Activated CD8-positive, alpha-beta memory T cell treated with anti-CD3 and anti-CD28 coated beads, Interleukin-2, amount 10 ng/mL, durations not matched to agents 7 days and 5 days (primary cell): ENCODE data around the gene DIDO1. TPM values are rescaled to one million over a fixed set of nuclear protein-coding genes. Genes with fewer than 3 reads are reported as not detected.
"Not testable (repeated sequence)": the region's sequence is repeated elsewhere in the genome, so short reads cannot be mapped to it uniquely, and the experiment has no call there.

Source experiments
- ATAC-seq: fragments of 150-1000 bp; cut with Tn5 transposase; one replicate; pipeline ENCODE4 v1.10.0; 2021; ENCODE audit warnings: moderate library complexity
- CTCF ChIA-PET: fragments of 350-600 bp; sonication (Branson Sonifier 250); formaldehyde crosslinking; loops from one replicate; lab custom pipeline; 2021; ENCODE audit warnings: antibody characterized with exemption; lab: Charles Lee
- DNase-seq: peaks from one replicate; pipeline ENCODE4 v3.0.0-alpha.2; 2020
- H3K27ac Mint-ChIP-seq: one replicate; pipeline ENCODE4 v1.8.0; 2021; ENCODE audit warnings: mild to moderate bottlenecking, mixed read lengths
- H3K27me3 Mint-ChIP-seq: one replicate; pipeline ENCODE4 v1.8.0; 2021; ENCODE audit warnings: mixed read lengths
- H3K36me3 Mint-ChIP-seq: one replicate; pipeline ENCODE4 v1.8.0; 2021; ENCODE audit warnings: mild to moderate bottlenecking, mixed read lengths
- H3K4me1 Mint-ChIP-seq: one replicate; pipeline ENCODE4 v1.8.0; 2021; ENCODE audit warnings: mixed read lengths
- H3K4me3 Mint-ChIP-seq: one replicate; pipeline ENCODE4 v1.8.0; 2021; ENCODE audit warnings: mild to moderate bottlenecking, moderate library complexity, mixed read lengths
- H3K9me3 Mint-ChIP-seq: one replicate; pipeline ENCODE4 v1.8.0; 2022; ENCODE audit warnings: low read depth, mixed read lengths
- total RNA-seq, 2 experiments: library from RNA; stranded (reverse); gene quantifications; one replicate each; pipeline ENCODE4 v1.2.3, GENCODE V29; 2021

DIDO1 gene
- total RNA-seq, 2 experiments from 2014 or later = 64.6 to 87.0 TPM

DNA sequence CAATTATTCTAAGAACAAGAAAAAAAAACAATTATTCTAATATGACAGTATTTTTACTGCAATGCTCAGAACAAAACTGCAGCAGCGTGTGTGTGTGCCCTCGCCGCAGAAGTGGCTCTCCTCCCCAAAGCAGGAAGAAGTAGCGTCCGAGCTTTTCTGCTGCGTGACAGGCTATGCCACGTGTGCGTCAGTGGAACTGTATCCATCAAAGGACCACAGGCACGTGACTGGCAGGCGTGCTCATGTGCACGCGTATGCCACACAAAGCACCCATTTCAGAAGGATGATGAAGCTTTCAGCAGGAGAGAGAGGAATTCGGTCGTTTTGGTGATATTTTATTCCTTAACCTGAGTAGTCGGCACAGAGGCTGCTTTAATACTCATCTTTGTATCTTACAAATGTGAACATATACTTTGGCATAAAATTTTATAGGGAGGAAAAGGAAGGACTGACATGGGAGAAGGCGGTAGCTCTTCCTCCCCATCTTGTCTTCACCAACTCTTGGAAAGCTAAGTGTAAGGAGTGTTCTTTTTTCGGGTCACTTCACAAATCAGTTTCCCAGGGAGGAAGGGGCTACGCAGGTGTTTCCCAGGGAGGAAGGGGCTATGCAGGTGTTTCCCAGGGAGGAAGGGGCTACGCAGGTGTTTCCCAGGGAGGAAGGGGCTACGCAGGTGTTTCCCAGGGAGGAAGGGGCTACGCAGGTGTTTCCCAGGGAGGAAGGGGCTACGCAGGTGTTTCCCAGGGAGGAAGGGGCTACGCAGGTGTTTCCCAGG lies 68.1 kb downstream of the DIDO1 start:
- Mint-ChIP-seq H3K4me1 (peaks cover 20% of the 10 kb centered on the region), H3K36me3 (peaks cover 13% of the 10 kb centered on the region), H3K4me3 (no peak overlapping the region), H3K27ac (no peak overlapping the region), H3K9me3 (no peaks in the 10 kb centered on the region), H3K27me3 (peaks cover 16% of the 10 kb centered on the region)
- ATAC-seq (no peak), DNase-seq (no peak)
- CTCF ChIA-PET = no interaction called here

DNA sequence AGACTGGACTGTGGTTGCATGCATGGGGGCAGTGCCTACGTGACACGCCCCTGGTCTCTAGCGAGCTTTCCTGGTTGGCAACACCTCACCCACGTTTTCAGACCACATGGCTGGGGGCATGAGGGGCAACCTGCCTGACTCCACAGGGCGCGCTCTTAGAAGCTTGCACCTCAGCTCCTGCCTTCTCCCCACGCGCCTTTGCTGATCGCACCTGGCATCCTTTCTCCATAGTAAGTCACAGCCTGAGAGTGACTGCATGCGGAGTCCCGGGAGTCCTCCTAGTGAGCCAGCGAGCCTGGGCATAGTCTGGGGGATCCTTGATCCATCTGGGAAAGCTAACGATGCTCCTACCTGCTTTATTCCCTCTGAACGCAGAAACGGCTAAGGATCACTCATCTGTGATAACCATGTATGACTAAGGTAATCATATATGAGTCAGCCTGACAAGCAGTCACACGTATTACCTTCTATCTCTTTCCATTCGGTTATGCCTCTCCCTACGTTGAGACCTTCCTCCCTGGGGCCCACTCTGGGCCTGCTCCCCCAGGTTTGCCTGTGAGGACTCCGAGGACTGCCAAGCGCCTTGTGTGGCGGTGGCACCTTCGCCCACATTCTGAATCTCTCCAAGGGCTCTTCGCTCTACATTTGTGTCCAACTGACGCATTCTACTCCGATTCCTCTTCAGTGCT lies 69.2 kb downstream of the DIDO1 start:
- ATAC-seq = no peak
- Mint-ChIP-seq H3K4me3 (no peak overlapping the region), H3K27ac (no peak overlapping the region), H3K27me3 (peaks cover 9% of the 10 kb centered on the region), H3K36me3 (peaks cover 13% of the 10 kb centered on the region), H3K9me3 (no peaks in the 10 kb centered on the region), H3K4me1 (peaks cover 15% of the 10 kb centered on the region)
- CTCF ChIA-PET = no interaction called here
- no peak for DNase-seq

DNA sequence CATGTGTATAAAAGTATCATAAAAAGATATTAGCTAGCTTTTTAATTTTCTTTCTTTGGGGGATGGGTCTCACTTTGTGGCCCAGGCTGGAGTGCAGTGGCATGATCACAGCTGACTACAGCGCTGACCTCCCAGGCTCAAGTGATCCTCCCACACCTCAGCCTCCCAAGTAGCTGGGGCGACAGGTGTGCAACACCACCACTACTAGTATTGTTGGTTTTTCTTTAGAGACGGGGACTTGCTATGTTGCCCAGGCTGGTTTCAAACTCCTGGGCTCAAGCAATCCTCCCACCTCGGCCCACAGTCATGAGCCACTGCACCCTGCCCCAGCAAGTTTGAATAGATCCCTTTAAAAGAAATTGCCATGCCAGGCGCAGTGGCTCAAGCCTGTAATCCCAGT lies 71.2 kb downstream of the DIDO1 start:
- no peak for ATAC-seq
- no peak overlapping the region for H3K27ac Mint-ChIP-seq
- H3K4me1 Mint-ChIP-seq = peaks cover 8% of the 10 kb centered on the region
- peaks cover 2% of the 10 kb centered on the region for H3K27me3 Mint-ChIP-seq
- H3K36me3 Mint-ChIP-seq = peaks cover 10% of the 10 kb centered on the region
- no peak overlapping the region for H3K4me3 Mint-ChIP-seq
- no peak for DNase-seq
- no peaks in the 10 kb centered on the region for H3K9me3 Mint-ChIP-seq
- CTCF ChIA-PET = interaction anchor here (1.5 kb wide), 1 partner anchor 12 kb away, joined by 3 read pairs; no protein-coding TSS in a partner anchor

DNA sequence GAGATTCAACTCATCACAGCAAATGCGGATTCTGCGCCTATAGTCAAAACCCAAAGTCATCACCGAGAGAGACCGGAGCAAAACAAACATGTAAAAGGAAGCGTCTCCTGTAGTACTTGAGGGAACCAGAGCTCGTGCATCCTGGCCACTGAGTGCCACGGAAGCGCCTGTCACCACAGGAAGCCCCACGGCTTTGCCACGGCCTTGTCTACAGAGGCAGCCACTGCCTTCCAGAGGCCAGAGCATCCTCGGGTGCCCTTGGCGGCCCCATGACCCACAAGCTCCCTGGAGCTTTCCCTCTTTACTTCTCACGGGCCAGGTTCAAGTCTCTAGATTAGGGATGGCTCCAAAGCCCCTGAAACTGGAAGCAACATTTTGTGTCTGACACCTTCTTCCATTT lies 72.2 kb downstream of the DIDO1 start:
- H3K27ac Mint-ChIP-seq = no peak overlapping the region
- CTCF ChIA-PET = interaction anchor here (0.5 kb wide), 1 partner anchor 186 kb away, joined by 3 read pairs; no protein-coding TSS in a partner anchor
- ATAC-seq = no peak

DNA sequence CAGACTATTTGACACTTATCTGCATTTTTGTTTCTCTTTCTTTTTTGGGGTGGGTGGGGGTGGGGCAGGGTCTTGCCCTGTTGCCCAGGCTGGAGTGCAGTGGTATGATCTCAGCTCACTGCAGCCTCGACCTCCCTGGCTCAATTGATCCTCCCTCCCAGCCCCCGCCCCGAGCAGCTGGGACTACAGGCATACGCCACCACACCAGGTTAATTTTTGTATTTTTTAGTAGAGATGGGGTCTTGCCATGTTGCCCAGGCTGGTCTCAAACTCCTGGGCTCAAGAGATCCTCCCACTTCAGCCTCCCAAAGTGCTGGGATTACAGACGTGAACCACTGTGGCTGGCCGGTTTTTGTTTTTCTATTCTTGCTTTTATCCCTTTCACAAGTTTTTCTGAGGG lies 73.0 kb downstream of the DIDO1 start:
- H3K27ac Mint-ChIP-seq, H3K9me3 Mint-ChIP-seq, H3K27me3 Mint-ChIP-seq, H3K4me3 Mint-ChIP-seq, ATAC-seq, H3K36me3 Mint-ChIP-seq, H3K4me1 Mint-ChIP-seq, DNase-seq, CTCF ChIA-PET: not testable (repeated sequence)

More for the DNA sequence above, 72.2 kb downstream of the DIDO1 start:
- Mint-ChIP-seq H3K9me3 (no peaks in the 10 kb centered on the region), H3K27me3 (no peaks in the 10 kb centered on the region), H3K4me3 (no peak overlapping the region), H3K4me1 (peaks cover under 1% of the 10 kb centered on the region), H3K36me3 (peaks cover 6% of the 10 kb centered on the region)
- DNase-seq = no peak

DNA sequence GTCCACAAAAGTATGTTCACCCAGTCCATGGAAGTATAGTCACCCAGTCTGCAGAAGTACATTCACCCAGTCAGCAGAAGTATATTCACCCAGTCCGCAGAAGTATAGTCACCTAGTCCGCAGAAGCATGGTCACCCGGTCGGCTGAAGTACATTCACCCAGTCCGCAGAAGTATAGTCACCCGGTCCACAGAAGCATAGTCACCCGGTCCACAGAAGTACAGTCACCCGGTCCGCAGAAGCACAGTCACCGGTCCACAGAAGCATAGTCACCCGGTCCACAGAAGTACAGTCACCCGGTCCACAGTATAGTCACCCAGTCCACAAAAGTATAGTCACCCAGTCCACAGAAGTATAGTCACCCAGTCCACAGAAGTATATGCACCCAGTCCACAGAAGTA lies 73.5 kb downstream of the DIDO1 start:
- DNase-seq = no peak
- Mint-ChIP-seq H3K4me1 (no peaks in the 10 kb centered on the region), H3K27me3 (no peaks in the 10 kb centered on the region), H3K27ac (no peak overlapping the region), H3K9me3 (no peaks in the 10 kb centered on the region), H3K4me3 (no peak overlapping the region), H3K36me3 (peaks cover 6% of the 10 kb centered on the region)
- CTCF ChIA-PET = no interaction called here
- ATAC-seq = no peak

DNA sequence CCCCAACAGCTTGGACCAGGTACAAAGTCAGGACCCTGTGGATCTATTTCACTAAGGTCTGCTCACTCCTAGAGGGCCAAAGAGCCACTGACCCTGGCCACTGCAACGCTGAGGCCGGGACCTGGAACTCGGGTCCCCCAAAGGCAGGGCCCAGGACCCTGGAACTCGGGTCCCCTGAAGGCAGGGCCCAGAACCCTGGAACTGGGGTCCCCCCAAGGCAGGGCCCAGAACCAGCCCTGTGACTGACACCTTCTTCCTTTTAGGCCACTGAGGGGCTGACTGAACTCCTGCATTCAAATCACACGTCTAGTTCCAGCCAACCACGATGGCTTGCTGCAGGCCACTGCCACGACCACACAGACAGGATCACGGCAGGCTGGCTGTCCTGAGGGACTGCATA lies 74.1 kb downstream of the DIDO1 start:
- H3K27me3 Mint-ChIP-seq = no peaks in the 10 kb centered on the region
- H3K4me3 Mint-ChIP-seq = no peak overlapping the region
- H3K9me3 Mint-ChIP-seq = no peaks in the 10 kb centered on the region
- no peaks in the 10 kb centered on the region for H3K4me1 Mint-ChIP-seq
- ATAC-seq (no peak), DNase-seq (no peak)
- CTCF ChIA-PET = no interaction called here
- peaks cover 6% of the 10 kb centered on the region for H3K36me3 Mint-ChIP-seq
- no peak overlapping the region for H3K27ac Mint-ChIP-seq

DNA sequence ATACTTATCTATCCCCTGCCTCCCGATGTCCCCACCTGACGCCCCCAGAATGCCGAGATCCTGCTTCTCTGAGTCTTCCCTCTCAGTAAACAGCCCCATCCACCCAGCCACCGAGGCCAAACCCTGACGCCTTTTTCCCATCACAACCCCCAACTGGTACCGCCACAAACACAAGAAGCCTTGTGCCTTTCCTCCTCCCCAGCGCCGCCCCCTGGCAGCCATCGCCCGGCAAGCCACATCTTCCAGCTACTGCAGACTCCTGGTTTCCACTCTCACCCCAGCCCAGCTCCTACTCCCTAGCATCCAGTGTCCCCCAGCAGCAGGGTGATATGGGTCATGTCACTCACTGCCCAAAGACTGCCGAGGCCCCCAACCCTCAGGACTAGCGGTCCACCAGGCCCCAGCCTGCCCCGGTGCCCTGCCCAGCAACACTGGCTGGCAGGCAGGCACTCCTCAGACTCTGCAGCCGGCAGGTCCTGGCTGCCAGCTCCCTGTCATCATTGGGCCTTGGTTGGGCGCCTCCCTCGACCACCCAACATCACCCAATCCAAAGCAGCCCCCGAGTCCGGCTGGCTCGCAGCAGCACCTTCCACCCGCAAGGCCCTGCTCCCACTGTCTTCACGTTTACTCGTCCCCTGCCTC lies 75.9 kb downstream of the DIDO1 start:
- no peaks in the 10 kb centered on the region for H3K4me1 Mint-ChIP-seq
- CTCF ChIA-PET = no interaction called here
- DNase-seq = no peak
- H3K27me3 Mint-ChIP-seq = no peaks in the 10 kb centered on the region
- H3K9me3 Mint-ChIP-seq = no peaks in the 10 kb centered on the region
- peaks cover 3% of the 10 kb centered on the region for H3K36me3 Mint-ChIP-seq
- H3K4me3 Mint-ChIP-seq = no peak overlapping the region
- H3K27ac Mint-ChIP-seq = no peak overlapping the region
- ATAC-seq = no peak

DNA sequence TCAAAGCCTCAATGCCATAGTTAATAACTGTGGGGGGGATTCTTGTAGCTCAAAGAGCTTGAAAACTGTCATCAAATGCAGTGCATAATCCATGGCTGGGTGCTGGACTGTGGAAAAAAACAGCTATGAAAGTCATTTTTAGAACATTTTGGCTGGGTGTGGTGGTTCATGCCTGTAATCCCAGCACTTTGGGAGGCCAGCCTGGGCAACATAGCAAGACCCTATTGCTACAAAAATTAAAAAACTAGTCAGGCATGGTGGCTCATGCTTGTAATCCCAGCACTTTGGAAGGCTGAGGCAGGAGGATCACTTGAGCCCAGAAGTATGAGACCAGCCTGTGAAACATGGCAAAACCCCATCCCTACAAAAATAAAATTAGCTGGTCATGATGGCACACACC lies 76.9 kb downstream of the DIDO1 start:
- Mint-ChIP-seq H3K36me3 (peaks cover 1% of the 10 kb centered on the region), H3K9me3 (no peaks in the 10 kb centered on the region), H3K4me1 (no peaks in the 10 kb centered on the region), H3K27me3 (no peaks in the 10 kb centered on the region), H3K27ac (no peak overlapping the region), H3K4me3 (no peak overlapping the region)
- DNase-seq (no peak), ATAC-seq (no peak)
- CTCF ChIA-PET = interaction anchor here (0.8 to 1.8 kb wide), 3 partner anchors 27 to 180 kb away, joined by 3 to 4 read pairs (median 4); no protein-coding TSS in a partner anchor

DNA sequence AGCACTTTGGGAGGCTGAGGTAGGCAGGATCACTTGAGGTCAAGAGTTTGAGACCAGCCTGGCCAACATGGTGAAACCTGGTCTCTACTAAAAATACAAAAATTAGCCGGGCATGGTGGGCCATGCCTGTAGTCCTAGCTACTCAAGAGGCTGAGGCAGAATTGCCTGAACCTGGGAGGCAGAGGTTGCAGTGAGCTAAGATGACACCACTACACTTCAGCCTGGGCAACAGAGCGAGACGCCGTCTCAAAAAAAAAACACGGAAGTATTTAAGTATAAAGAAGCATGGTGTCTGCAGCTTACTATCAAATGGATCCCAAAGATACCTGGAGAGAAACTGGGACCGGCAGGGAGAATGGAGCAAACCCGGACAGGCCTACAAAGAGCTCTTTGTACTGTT lies 77.4 kb downstream of the DIDO1 start:
- ATAC-seq, H3K27me3 Mint-ChIP-seq, H3K36me3 Mint-ChIP-seq, DNase-seq, H3K27ac Mint-ChIP-seq, H3K9me3 Mint-ChIP-seq, H3K4me1 Mint-ChIP-seq, H3K4me3 Mint-ChIP-seq: not testable (repeated sequence)
- CTCF ChIA-PET = interaction anchor here (0.8 to 1.8 kb wide), 3 partner anchors 26 to 180 kb away, joined by 3 to 4 read pairs (median 4); no protein-coding TSS in a partner anchor

DNA sequence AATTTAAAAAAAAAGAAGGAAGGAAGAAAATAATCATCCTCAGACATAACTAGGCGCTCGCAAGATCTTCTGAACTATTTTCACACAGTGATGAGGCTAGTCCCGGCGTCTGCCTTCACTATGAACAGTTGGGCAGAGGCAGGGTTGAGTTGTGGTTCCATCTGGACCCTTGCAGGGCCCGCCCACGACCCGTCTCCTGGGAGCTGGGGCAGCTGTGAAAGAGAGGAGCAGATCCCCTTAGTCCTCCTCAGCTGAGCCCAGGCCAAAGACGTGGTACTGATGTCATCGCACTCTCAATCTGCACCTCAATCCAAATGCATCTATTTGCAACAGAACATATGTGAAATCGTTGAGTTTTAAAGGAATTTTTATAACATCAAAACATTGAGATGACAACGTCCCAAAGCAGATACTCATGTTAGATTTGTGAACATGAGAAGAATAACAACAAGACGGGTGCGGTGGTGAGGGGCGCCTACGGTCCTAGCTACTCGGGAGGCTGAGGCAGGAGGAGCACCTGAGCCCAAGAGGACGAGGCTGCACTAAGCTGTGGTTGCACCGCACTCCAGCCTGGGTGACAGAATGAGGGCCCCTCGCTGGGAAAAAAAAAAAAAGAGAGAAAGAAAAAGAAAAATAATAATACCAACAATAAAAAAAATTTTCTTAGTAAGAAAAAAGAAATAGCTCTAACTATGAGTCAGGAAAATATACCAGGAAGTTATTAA lies 80.0 kb downstream of the DIDO1 start:
- ATAC-seq = no peak
- Mint-ChIP-seq H3K4me3 (no peak overlapping the region), H3K27ac (no peak overlapping the region), H3K9me3 (no peaks in the 10 kb centered on the region), H3K36me3 (peaks cover 1% of the 10 kb centered on the region), H3K27me3 (no peaks in the 10 kb centered on the region), H3K4me1 (no peaks in the 10 kb centered on the region)
- CTCF ChIA-PET = interaction anchor here (0.7 to 1.6 kb wide), 3 partner anchors 12 to 38 kb away, joined by 3 to 9 read pairs (median 4); no protein-coding TSS in a partner anchor
- DNase-seq = no peak

DNA sequence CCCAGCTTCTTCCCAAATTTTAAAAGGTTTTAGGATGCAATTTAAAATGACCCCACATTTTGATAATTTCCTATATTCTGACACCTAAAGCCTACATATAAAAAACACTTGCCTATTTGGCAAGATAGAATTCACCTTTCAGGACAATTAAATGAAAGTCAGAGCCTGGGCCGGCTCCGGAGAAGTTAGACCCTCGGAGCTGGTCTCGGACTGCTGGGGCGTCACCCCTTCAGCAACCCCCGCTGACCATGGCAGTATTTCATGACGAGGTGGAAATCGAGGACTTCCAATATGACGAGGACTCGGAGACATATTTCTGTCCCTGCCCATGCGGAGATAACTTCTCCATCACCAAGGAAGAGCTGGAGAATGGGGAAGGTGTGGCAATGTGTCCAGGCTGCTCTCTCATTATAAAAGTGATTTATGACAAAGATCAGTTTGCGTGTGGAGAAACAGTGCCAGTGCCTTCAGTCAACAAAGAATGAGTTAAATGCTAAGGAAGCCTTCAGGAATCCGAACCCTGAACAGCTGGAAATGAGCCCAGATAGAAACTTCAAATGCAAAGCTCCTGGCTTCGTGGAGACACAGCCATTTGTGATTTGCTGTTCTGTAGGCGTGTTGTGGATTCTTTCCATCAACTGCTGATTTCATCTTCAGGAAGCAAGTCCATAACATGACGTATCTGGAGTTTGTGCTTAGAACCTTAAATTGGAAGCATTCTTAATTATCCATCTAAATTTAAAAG lies 80.7 kb downstream of the DIDO1 start:
- Mint-ChIP-seq H3K27ac (no peak overlapping the region), H3K4me1 (no peaks in the 10 kb centered on the region), H3K9me3 (no peaks in the 10 kb centered on the region), H3K36me3 (peaks cover 1% of the 10 kb centered on the region), H3K27me3 (no peaks in the 10 kb centered on the region), H3K4me3 (no peak overlapping the region)
- CTCF ChIA-PET = interaction anchor here (0.8 to 1.0 kb wide), 2 partner anchors 13 to 23 kb away, joined by 3 read pairs; no protein-coding TSS in a partner anchor
- no peak for DNase-seq
- no peak for ATAC-seq
